HUES48 (cell line): ENCODE results near the gene APOBEC3H.

ENCODE experiments used
- H3K27ac ChIP-seq: one replicate; pipeline ENCODE4 v1.7.0; 2013; ENCODE audit warnings: low read depth, low read length, inconsistent platforms
- H3K27me3 ChIP-seq: 2 replicates; pipeline ENCODE4 v1.6.1; 2013; ENCODE audit warnings: mild to moderate bottlenecking, low read length; ENCODE audit not compliant: control insufficient read depth, insufficient read depth
- H3K36me3 ChIP-seq: 2 replicates; pipeline ENCODE4 v1.6.1; 2013; ENCODE audit warnings: low read length; ENCODE audit not compliant: control insufficient read depth, insufficient read depth
- H3K4me1 ChIP-seq: 2 replicates; pipeline ENCODE4 v1.6.1; 2013; ENCODE audit warnings: mild to moderate bottlenecking, low read length; ENCODE audit not compliant: control insufficient read depth, insufficient read depth
- H3K4me3 ChIP-seq: 2 replicates; pipeline ENCODE4 v1.5.1; 2013; ENCODE audit warnings: mild to moderate bottlenecking, low read depth, low read length
- H3K9ac ChIP-seq: 2 replicates; pipeline ENCODE4 v1.6.1; 2013; ENCODE audit warnings: mild to moderate bottlenecking, low read depth, low read length, moderate library complexity
- H3K9me3 ChIP-seq: 2 replicates; pipeline ENCODE4 v1.6.1; 2013; ENCODE audit warnings: low read length; ENCODE audit not compliant: control insufficient read depth, insufficient read depth

The APOBEC3H gene

DNA sequence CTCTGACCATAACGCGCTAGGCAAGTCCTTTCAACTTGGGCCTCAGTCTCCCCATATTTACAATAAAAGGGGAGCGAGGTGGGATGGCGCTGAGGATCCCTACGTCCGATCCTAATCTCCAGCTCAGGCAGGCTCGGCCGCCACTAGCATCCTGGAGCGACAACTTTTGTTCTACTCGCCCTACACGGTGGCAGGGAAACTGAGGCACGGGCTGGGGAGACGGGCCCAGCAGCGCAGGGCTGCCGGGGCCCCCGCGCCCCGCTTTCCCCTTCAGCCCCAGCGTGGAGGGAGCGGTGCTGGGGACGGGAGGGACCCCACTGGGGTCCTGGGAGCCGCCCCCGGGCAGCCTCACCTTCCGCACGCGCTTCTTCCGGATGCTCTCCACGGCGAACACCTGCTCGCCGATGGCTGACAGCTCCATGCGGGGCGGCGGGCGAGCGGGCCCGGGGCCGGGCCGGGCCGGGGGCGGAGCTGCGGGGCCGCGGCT lies 55.0 kb downstream of the APOBEC3H start:
- Histone ChIP-seq H3K36me3 (no peaks in the 10 kb centered on the region), H3K4me1 (peaks cover 16% of the 10 kb centered on the region; the same call in 1 of the 2 replicates), H3K4me3 (peak overlapping the region; percentile 59), H3K27ac (no peak overlapping the region), H3K9ac (no peak overlapping the region), H3K27me3 (peaks cover 22% of the 10 kb centered on the region), H3K9me3 (no peaks in the 10 kb centered on the region)

DNA sequence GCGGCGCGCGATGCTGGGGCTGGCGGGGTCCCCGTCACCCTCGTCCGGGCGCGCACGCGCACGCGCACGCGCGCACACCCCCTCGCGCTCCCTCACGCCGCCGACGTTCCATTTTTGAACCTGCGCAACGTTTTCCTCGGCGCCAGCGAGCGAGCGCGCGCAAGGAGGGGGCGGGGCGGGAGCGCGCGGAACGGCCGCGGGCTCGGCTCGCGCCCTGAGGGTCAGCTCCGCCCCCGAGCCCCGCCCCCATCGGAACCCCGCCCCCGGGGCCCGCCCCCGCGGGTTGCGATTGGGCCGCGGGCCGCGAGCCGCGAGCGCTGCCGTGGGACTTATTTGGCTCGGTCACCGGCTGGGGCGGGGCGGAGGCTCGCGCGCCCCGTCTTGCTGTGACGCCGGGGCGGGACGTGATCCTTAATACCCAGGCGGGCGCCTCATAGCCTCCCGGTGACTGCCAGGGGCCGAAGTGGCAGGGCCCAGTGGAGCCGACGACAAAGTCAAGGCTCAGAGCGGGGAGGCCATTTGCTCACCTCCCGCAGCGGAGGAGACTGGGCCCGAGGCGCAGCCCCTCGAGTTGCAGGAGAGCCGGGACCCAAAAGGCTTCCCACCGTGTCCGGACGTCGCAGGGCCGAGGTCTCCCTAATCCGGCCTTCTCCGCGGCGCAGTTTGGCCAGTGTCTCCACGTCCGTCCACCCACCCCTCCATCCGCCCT lies 55.6 kb downstream of the APOBEC3H start, which contains the start of gene CBX7:
CBX7 (minus strand) TSS at position 170 of the 709 bp plus-strand sequence. CDS start 236 bp downstream, outside the sequence.
- H3K9me3 ChIP-seq = no peaks in the 10 kb centered on the region
- no peaks in the 10 kb centered on the region for H3K36me3 ChIP-seq
- no peak within 1 kb of the TSS for H3K27ac ChIP-seq
- peak within 1 kb of the TSS; percentile 73 for H3K4me3 ChIP-seq
- H3K9ac ChIP-seq = peak within 1 kb of the TSS; percentile 33; the same call in 1 of the 2 replicates
- peaks cover 16% of the 10 kb centered on the region; the same call in 1 of the 2 replicates for H3K4me1 ChIP-seq
- H3K27me3 ChIP-seq = peaks cover 22% of the 10 kb centered on the region

GRCh38 chr22:39153220-39153717 lies 56.2 kb downstream of the APOBEC3H start:
- no peak overlapping the region for H3K27ac ChIP-seq
- peaks cover 16% of the 10 kb centered on the region; the same call in 1 of the 2 replicates for H3K4me1 ChIP-seq
- H3K36me3 ChIP-seq = no peaks in the 10 kb centered on the region
- H3K9me3 ChIP-seq = no peaks in the 10 kb centered on the region
- H3K4me3 ChIP-seq = peak overlapping the region; percentile 73
- H3K27me3 ChIP-seq = peaks cover 22% of the 10 kb centered on the region
- H3K9ac ChIP-seq = peak overlapping the region; percentile 33; the same call in 1 of the 2 replicates
